Stimulated activated CD4-positive, alpha-beta T cell treated with anti-CD3 and anti-CD28 coated beads, Interleukin-4, amount 100 ng/mL, for 48 hours (primary cell): ENCODE data around the gene TTYH1.
A peak's percentile ranks its signal among the peaks of the same experiment; 100 is the strongest.
"Not testable (repeated sequence)": the region's sequence is repeated elsewhere in the genome, so short reads cannot be mapped to it uniquely, and the experiment has no call there.

Experiments
- DNase-seq, 2 donors: peaks; one replicate each; pipeline ENCODE4 v3.0.0-alpha.2; 2020; ENCODE audit warnings: low read depth in 2 of 2

Gene TTYH1

DNA sequence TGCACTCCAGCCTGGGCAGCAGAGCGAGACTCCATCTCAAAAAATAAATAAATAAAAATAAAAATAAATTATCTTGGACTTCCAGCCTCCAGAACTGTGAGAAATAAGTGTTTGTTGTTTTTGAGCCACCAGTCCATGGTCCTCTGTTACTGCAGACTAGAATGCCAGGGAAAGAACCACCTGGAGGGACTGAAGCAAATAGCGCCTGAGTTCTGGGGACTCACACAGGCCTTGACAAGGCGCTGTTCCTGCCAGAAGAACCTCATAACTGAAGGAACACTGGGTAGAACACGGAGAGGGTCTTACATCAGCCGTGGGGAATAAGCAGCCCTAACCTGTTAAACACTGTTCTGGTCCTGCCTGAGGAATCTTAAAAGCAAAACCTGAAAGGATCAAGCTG is 25.4 kb downstream of the TTYH1 start:
- no peak for DNase-seq

GRCh38 chr19:54444737-54445136 is 29.5 kb downstream of the TTYH1 start:
- no peak for DNase-seq

DNA sequence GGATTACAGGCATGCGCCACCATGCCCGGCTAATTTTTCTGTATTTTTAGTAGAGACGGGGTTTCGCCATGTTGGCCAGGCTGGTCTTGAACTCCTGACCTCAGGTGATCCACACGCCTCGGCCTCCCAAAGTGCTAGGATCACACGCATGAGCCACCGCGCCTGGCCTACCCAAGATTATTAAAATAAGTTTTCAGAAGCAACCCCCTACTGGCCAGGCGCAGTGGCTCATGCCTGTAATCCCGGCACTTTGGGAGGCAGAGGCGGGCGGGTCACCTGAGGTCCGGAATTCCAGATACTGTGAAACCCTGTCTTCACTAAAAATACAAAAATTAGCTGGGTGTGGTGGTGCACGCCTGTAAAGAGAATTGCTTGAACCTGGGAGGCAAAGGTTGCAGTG is 31.1 kb downstream of the TTYH1 start:
- DNase-seq = not testable (repeated sequence)

DNA sequence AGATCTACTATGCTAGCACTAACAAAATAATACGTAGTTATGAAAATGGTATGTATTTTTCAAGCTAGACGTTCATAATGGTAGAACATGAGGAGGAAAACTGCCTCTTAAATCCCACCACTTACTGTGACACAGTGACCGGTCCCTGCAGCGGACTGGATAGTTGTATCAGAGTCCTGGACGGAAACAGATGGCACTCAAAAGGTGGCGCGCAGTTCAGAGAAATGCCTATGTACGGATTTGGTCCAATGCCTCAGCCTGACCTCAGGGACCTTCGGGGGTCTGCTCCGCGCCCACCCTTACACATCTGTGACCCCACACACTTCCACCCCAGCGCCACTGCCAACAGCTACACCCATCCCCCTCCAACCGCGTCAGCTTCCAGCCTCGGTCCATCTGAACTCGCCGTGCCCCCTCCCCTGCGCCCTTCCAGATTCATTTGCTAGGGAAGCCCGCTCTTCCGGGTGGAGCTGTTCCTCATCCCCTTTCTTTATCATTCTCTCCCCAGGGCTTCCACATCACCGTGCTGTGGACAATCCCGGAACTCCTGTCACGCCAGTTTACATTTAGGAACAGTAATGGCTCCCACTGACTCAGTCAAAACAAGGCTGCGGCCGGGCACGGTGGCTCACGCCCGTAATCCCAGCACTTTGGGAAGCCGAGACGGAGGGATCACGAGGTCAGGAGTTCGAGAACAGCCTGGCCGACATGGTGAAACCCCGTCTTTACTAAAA is 32.9 kb downstream of the TTYH1 start:
- peak; percentile 20 to 26 for DNase-seq

DNA sequence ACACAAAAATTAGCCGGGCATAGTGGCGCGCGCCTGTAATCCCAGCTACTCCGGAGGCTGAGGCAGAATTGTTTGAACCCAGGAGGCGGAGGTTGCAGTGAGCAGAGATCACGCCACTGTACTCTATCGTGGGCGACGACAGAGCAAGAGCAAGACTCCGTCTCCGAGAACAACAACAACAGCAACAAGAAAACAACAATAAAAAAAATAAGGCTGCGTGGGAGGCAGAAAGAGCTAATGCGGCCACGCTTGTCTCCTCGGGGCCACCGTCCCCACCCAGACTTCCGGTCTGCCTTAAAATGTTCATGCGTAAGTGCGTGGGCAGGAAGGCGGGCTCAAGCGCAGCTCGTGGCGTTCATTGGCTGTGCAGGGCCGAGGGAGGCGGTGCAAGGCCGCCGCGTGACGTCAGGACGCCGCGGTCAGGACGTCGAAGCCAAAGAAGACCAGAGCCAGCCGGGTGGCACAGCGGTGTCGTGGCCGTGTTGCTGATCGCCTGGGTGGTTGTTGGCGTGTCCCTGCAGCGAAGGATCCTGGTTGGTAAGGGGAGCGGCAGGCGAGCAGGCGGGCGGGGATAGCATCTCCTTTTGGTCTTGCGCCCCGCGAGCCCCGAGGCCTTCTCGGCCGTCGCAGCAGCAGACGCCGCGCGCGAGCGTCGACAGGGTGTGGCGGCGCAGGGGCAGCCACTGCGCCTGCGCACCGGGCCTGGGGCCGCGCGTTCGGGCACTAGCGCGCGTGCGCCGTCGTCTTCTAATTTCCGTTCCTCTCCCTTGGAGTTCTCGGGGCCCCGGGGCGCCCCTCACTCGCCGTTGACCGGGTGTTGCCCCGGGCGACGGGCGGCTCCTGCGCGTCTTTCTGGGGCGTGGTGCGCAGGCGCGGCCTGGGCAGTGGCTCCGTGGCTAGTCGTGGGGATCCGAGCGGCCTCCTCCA is 33.8 kb downstream of the TTYH1 start, which contains the start of gene LENG8:
TSS of gene LENG8 (plus strand) at position 426 of the 927 bp plus-strand sequence. CDS start 2,146 bp downstream, outside the sequence.
- peak; percentile 94 to 95 for DNase-seq

DNA sequence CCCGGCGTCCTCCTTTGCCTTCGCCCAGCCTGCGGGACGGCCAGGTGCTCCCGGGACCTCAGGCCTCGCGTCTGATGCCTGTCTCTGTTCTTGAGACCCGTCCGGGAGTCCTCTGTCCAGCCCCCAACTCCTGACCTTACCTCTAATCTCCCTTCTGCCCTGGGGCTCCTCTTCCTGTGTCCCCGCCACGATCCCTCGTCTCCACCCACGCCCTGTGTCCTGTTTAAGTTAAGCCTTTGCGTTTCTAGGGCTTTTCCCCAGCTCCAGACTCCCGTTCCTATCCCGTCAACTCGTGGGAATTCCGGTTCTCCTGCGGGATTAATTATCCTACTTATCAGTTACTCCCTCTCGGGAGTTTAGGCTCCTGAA is 34.4 kb downstream of the TTYH1 start:
- DNase-seq = no peak

DNA sequence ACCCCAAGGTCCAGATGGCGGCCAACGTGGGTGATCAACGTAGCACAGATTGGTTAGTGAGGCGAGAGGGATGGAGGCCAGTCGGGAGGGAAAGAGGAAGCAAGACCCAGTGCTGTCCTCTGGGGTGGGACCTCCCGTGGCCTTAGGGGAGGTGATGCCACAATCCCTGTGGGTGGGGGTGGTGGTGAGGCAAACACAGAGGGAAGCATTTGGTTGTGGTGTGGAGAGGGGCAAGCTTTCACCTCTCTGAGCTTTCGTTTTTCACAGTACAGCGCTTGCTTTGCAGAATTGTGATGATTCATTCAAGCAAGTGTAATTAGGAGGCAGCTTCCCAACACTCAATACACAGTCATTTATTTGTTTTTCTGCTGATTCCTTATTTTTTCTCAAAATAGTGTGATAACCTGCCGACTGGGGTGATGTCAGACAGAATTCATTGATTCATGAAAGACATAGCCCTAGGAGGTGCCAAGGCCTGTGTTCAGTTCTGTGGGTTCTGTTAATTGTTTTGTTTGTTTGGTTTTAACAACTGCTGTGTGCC is 36.1 kb downstream of the TTYH1 start:
- DNase-seq = no peak

DNA sequence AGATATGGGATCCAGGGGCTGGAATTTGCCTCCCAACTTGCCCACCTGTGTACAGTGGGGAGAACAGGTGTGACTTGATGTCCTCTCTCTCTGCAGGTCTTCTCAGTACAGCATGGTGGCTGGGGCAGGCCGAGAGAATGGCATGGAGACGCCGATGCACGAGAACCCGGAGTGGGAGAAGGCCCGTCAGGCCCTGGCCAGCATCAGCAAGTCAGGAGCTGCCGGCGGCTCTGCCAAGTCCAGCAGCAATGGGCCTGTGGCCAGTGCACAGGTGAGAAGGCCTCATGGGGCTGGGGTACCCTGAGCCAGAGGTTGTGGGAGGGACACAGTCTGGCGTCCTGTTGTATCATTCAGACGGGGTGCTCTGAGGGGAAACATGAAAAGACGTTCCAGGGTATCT is 36.7 kb downstream of the TTYH1 start:
- no peak for DNase-seq

GRCh38 chr19:54452626-54453025 is 37.4 kb downstream of the TTYH1 start:
- no peak for DNase-seq

DNA sequence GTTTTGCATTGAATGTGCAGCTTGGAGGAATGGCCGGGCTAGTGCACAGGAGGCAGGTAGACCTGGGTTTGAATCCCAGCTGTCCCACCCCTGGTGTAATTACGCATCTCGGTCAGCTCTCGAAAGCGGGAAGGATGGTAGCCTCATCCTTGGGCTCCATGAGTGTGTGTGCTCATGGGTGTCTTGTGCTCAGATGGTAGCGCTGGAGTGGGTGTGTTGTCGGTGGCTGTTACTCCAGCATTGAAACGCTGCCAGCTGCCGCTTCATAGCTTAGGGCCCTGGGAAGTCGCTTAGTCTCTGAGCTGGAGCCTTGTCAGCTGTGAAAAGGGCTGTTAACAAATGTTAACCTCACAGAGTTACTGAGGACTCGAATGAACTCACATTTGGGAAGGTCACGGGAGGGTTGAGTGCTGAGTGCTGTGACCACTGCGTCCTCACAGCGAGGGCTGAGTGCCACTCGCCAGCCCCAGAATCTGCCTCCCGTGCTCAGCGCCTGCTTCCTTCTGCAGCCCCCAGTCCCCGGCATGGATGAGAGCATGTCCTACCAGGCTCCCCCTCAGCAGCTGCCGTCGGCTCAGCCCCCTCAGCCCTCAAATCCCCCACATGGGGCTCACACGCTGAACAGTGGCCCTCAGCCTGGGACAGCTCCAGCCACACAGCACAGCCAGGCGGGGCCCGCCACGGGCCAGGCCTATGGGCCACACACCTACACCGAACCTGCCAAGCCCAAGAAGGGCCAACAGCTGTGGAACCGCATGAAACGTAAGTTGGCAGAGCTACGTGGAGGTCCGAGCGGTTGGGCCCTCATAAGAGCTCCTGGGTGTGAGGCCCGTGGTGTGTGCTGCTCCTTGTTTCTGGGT is 38.9 kb downstream of the TTYH1 start:
- DNase-seq = no peak

GRCh38 chr19:54454781-54455675 is 39.8 kb downstream of the TTYH1 start:
- no peak for DNase-seq

DNA sequence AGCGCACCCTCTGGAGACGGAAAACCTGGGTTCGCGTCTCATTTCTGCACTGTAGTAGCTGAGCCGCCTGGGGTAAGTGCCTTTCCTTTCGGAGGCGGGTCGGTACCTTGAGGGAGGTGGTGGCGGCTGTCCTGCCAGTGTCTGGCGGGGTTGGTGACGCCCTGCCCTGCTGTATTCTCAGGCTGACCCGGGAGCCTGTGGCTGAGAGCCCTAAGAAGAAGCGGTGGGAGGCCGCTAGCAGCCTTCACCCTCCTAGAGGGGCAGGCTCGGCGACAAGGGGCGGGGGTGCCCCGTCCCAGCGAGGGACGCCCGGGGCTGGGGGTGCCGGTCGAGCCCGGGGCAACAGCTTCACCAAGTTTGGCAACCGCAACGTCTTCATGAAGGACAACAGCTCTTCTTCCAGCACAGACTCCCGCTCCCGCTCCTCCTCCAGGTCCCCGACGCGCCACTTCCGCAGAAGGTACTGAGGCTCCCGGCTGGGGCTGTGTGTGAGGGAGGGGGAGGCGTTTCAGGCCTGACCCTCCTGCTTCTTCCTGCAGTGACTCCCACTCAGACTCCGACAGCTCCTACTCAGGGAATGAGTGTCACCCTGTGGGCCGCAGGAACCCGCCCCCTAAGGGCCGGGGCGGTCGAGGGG is 40.6 kb downstream of the TTYH1 start:
- DNase-seq = no peak

- DNase-seq = no peak
Measured at GRCh38 chr19:54456423-54457373, 41.4 kb downstream of the TTYH1 start.

DNA sequence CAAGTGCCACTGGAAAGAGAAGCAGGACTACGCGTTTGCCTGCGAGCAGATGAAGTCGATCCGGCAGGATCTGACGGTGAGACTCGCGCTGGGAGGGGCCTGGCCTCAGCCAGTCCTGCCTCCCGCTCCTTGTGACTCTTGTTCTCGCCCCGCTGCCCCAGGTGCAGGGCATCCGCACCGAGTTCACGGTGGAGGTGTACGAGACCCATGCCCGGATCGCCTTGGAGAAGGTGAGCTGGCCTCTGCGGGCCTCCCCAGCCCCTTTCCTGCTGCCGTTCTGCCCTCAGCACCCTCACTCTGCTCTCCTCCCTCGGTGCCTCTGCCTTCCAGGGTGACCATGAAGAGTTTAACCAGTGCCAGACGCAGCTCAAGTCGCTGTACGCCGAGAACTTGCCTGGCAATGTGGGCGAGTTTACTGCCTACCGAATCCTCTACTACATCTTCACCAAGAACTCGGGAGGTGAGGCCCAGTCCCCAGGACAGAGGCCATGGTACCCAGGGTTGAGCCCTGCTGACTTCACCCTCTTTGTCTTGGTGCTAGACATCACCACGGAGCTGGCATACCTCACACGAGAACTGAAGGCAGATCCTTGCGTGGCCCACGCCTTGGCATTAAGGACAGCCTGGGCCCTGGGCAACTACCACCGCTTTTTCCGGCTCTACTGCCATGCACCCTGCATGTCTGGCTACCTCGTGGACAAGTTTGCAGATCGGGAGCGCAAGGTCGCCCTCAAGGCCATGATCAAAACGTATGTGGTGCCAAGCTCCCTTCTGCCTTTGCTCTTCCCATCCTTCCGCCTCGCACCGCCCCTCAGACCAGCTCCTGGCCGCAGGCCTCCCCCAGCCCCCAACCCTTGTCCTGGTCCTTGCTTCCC is 42.7 kb downstream of the TTYH1 start:
- no peak for DNase-seq

GRCh38 chr19:54458648-54459281 is 43.5 kb downstream of the TTYH1 start:
- DNase-seq = no peak

GRCh38 chr19:54459282-54460229 is 44.3 kb downstream of the TTYH1 start:
- no peak for DNase-seq
